Activated T-helper 17 cell treated with anti-CD3 and anti-CD28 coated beads, Interleukin-2, amount 50 U/mL, for 72 hours (primary cell): ENCODE measurements around the gene ZNF780B. TPM values are rescaled to one million over a fixed set of nuclear protein-coding genes. Genes with fewer than 3 reads are reported as not detected.
"Not testable (repeated sequence)": the region's sequence is repeated elsewhere in the genome, so short reads cannot be mapped to it uniquely, and the experiment has no call there.

Experiments used
- ATAC-seq: fragments of 150-1000 bp; cut with Tn5 transposase; replicated peaks from 2 replicates; pipeline ENCODE4 v1.10.0; 2021; ENCODE audit warnings: mild to moderate bottlenecking, moderate library complexity
- H3K27ac Mint-ChIP-seq: one replicate; pipeline ENCODE4 v1.8.0; 2022; ENCODE audit warnings: mixed read lengths
- H3K27me3 Mint-ChIP-seq: one replicate; pipeline ENCODE4 v1.8.0; 2022; ENCODE audit warnings: mixed read lengths
- H3K36me3 Mint-ChIP-seq: one replicate; pipeline ENCODE4 v1.8.0; 2022; ENCODE audit warnings: low read depth, mild to moderate bottlenecking, mixed read lengths
- H3K4me1 Mint-ChIP-seq: one replicate; pipeline ENCODE4 v1.8.0; 2022; ENCODE audit warnings: mixed read lengths
- H3K4me3 Mint-ChIP-seq: one replicate; pipeline ENCODE4 v1.8.0; 2022; ENCODE audit warnings: mild to moderate bottlenecking, mixed read lengths
- H3K9me3 Mint-ChIP-seq: one replicate; pipeline ENCODE4 v1.8.0; 2022; ENCODE audit warnings: mixed read lengths
- total RNA-seq, 2 donors: library from RNA; stranded (reverse); gene quantifications; one replicate each; pipeline ENCODE4 v1.2.3, GENCODE V29; 2022

Gene ZNF780B
- total RNA-seq, 2 donors from 2014 or later: 12.1 to 20.9 TPM

GRCh38 chr19:40070058-40070457 is 14.0 kb upstream of the ZNF780B start:
- no peak overlapping the region for H3K4me3 Mint-ChIP-seq
- no peaks in the 10 kb centered on the region for H3K4me1 Mint-ChIP-seq
- no peak overlapping the region for H3K27ac Mint-ChIP-seq
- peaks cover 12% of the 10 kb centered on the region for H3K9me3 Mint-ChIP-seq
- no peaks in the 10 kb centered on the region for H3K27me3 Mint-ChIP-seq
- peaks cover 29% of the 10 kb centered on the region for H3K36me3 Mint-ChIP-seq
- ATAC-seq: no peak

- no peaks in the 10 kb centered on the region for H3K36me3 Mint-ChIP-seq
- peaks cover 17% of the 10 kb centered on the region for H3K9me3 Mint-ChIP-seq
- H3K27ac Mint-ChIP-seq: no peak overlapping the region
- no peak overlapping the region for H3K4me3 Mint-ChIP-seq
- peaks cover 11% of the 10 kb centered on the region for H3K4me1 Mint-ChIP-seq
- peaks cover 6% of the 10 kb centered on the region for H3K27me3 Mint-ChIP-seq
- ATAC-seq: no peak
Observed at GRCh38 chr19:40059624-40060023, 3.6 kb upstream of the ZNF780B start.

GRCh38 chr19:40057166-40057565 is 1.1 kb upstream of the ZNF780B start:
- no peak for ATAC-seq
- Mint-ChIP-seq H3K4me1 (peaks cover 21% of the 10 kb centered on the region), H3K4me3 (peak overlapping the region; percentile 97), H3K9me3 (peaks cover 9% of the 10 kb centered on the region), H3K36me3 (no peaks in the 10 kb centered on the region), H3K27ac (no peak overlapping the region), H3K27me3 (peaks cover 6% of the 10 kb centered on the region)

GRCh38 chr19:40056505-40056904 is 474 bp upstream of the ZNF780B start:
- H3K4me3 Mint-ChIP-seq: peak overlapping the region; percentile 97

GRCh38 chr19:40055049-40055448 is 982 bp downstream of the ZNF780B start:
- peaks cover 21% of the 10 kb centered on the region for H3K4me1 Mint-ChIP-seq
- H3K9me3 Mint-ChIP-seq: peaks cover 9% of the 10 kb centered on the region
- no peak for ATAC-seq
- peaks cover 6% of the 10 kb centered on the region for H3K27me3 Mint-ChIP-seq
- H3K4me3 Mint-ChIP-seq: peak overlapping the region; percentile 97
- peaks cover 6% of the 10 kb centered on the region for H3K36me3 Mint-ChIP-seq
- no peak overlapping the region for H3K27ac Mint-ChIP-seq

More at GRCh38 chr19:40056505-40056904, 474 bp upstream of the ZNF780B start:
- Mint-ChIP-seq H3K9me3 (peaks cover 9% of the 10 kb centered on the region), H3K27ac (peak overlapping the region; percentile 93), H3K27me3 (peaks cover 6% of the 10 kb centered on the region), H3K36me3 (no peaks in the 10 kb centered on the region), H3K4me1 (peaks cover 21% of the 10 kb centered on the region)
- peak; percentile 18 for ATAC-seq

GRCh38 chr19:40054632-40055031 is 1.4 kb downstream of the ZNF780B start:
- H3K36me3 Mint-ChIP-seq: peaks cover 8% of the 10 kb centered on the region
- peaks cover 2% of the 10 kb centered on the region for H3K27me3 Mint-ChIP-seq
- peaks cover 21% of the 10 kb centered on the region for H3K4me1 Mint-ChIP-seq
- no peak for ATAC-seq
- no peak overlapping the region for H3K27ac Mint-ChIP-seq
- peaks cover 6% of the 10 kb centered on the region for H3K9me3 Mint-ChIP-seq
- peak overlapping the region; percentile 97 for H3K4me3 Mint-ChIP-seq

- Mint-ChIP-seq H3K4me3 (peak overlapping the region; percentile 97), H3K27me3 (no peaks in the 10 kb centered on the region), H3K9me3 (no peaks in the 10 kb centered on the region), H3K36me3 (peaks cover 17% of the 10 kb centered on the region), H3K4me1 (peaks cover 25% of the 10 kb centered on the region), H3K27ac (no peak overlapping the region)
- no peak for ATAC-seq
Observed at GRCh38 chr19:40053491-40053890, 2.5 kb downstream of the ZNF780B start.

GRCh38 chr19:40041718-40042117 is 14.3 kb downstream of the ZNF780B start:
- H3K27ac Mint-ChIP-seq, H3K4me3 Mint-ChIP-seq, ATAC-seq, H3K4me1 Mint-ChIP-seq, H3K27me3 Mint-ChIP-seq: not testable (repeated sequence)
- Mint-ChIP-seq H3K9me3 (peaks cover 22% of the 10 kb centered on the region), H3K36me3 (peaks cover 41% of the 10 kb centered on the region)

- not testable (repeated sequence) for H3K27ac Mint-ChIP-seq, H3K4me1 Mint-ChIP-seq
- H3K9me3 Mint-ChIP-seq: peaks cover 26% of the 10 kb centered on the region
Observed at GRCh38 chr19:40038047-40038446, 18.0 kb downstream of the ZNF780B start.

GRCh38 chr19:40035996-40036395 is 20.0 kb downstream of the ZNF780B start:
- H3K27me3 Mint-ChIP-seq: no peaks in the 10 kb centered on the region
- peaks cover 29% of the 10 kb centered on the region for H3K9me3 Mint-ChIP-seq
- no peaks in the 10 kb centered on the region for H3K4me1 Mint-ChIP-seq
- no peak overlapping the region for H3K27ac Mint-ChIP-seq
- ATAC-seq: no peak
- H3K4me3 Mint-ChIP-seq: no peak overlapping the region
- H3K36me3 Mint-ChIP-seq: no peaks in the 10 kb centered on the region

More at GRCh38 chr19:40038047-40038446, 18.0 kb downstream of the ZNF780B start:
- not testable (repeated sequence) for H3K27me3 Mint-ChIP-seq, ATAC-seq, H3K4me3 Mint-ChIP-seq, H3K36me3 Mint-ChIP-seq

- Mint-ChIP-seq H3K36me3 (no peaks in the 10 kb centered on the region), H3K4me1 (no peaks in the 10 kb centered on the region), H3K27ac (no peak overlapping the region), H3K27me3 (no peaks in the 10 kb centered on the region), H3K9me3 (peaks cover 34% of the 10 kb centered on the region), H3K4me3 (no peak overlapping the region)
- ATAC-seq: no peak
Observed at GRCh38 chr19:40033989-40034560, 22.0 kb downstream of the ZNF780B start.

- Mint-ChIP-seq H3K36me3 (no peaks in the 10 kb centered on the region), H3K27ac (no peak overlapping the region), H3K4me3 (no peak overlapping the region), H3K4me1 (no peaks in the 10 kb centered on the region), H3K27me3 (no peaks in the 10 kb centered on the region), H3K9me3 (peaks cover 40% of the 10 kb centered on the region)
- no peak for ATAC-seq
Observed at GRCh38 chr19:40026597-40026970, 29.4 kb downstream of the ZNF780B start.

- ATAC-seq: no peak
- no peaks in the 10 kb centered on the region for H3K4me1 Mint-ChIP-seq
- H3K27ac Mint-ChIP-seq: no peak overlapping the region
- H3K27me3 Mint-ChIP-seq: no peaks in the 10 kb centered on the region
- no peak overlapping the region for H3K4me3 Mint-ChIP-seq
- peaks cover 43% of the 10 kb centered on the region for H3K9me3 Mint-ChIP-seq
- H3K36me3 Mint-ChIP-seq: no peaks in the 10 kb centered on the region
Observed at GRCh38 chr19:40025938-40026596, 30.0 kb downstream of the ZNF780B start.

- H3K9me3 Mint-ChIP-seq: peaks cover 39% of the 10 kb centered on the region
- ATAC-seq: no peak
- H3K27me3 Mint-ChIP-seq: no peaks in the 10 kb centered on the region
- H3K4me1 Mint-ChIP-seq: no peaks in the 10 kb centered on the region
- H3K4me3 Mint-ChIP-seq: no peak overlapping the region
- H3K27ac Mint-ChIP-seq: no peak overlapping the region
- H3K36me3 Mint-ChIP-seq: no peaks in the 10 kb centered on the region
Observed at GRCh38 chr19:40023969-40024368, 32.1 kb downstream of the ZNF780B start.

GRCh38 chr19:40013991-40014390 is 42.0 kb downstream of the ZNF780B start:
- H3K9me3 Mint-ChIP-seq: peaks cover 22% of the 10 kb centered on the region
- peaks cover 58% of the 10 kb centered on the region for H3K36me3 Mint-ChIP-seq
- no peaks in the 10 kb centered on the region for H3K4me1 Mint-ChIP-seq
- H3K4me3 Mint-ChIP-seq: no peak overlapping the region
- ATAC-seq: no peak
- H3K27me3 Mint-ChIP-seq: no peaks in the 10 kb centered on the region
- no peak overlapping the region for H3K27ac Mint-ChIP-seq
